Thyroid gland (tissue), 4 donors: ENCODE data around the gene SOX1.

ENCODE experiments used
- CTCF ChIP-seq, 6 experiments: fragments of 200-600 bp in 3 of 6; fragments of 450-650 bp in 3 of 6; sonication (generic) in 3 of 6; IDR thresholded peaks; one replicate each; pipeline ENCODE4 v1.5.1; 2016 to 2019; ENCODE audit warnings: antibody characterized with exemption in 6 of 6, mild to moderate bottlenecking in 2 of 6, inconsistent platforms in 1 of 6, moderate library complexity in 1 of 6
- POLR2A ChIP-seq, 2 donors: fragments of 450-650 bp; IDR thresholded peaks; one replicate each; pipeline ENCODE4 v1.6.1; 2017; ENCODE audit warnings: antibody characterized with exemption in 2 of 2, mild to moderate bottlenecking in 2 of 2, moderate library complexity in 1 of 2

- TF ChIP-seq CTCF (IDR thresholded peaks at IDR 0.05), result peak in 2 of 6 experiments; percentile 13 to 29
- TF ChIP-seq POLR2A (IDR thresholded peaks at IDR 0.05), result no peak
Observed at GRCh38 chr13:112062571-112063570, 4.1 kb upstream of the SOX1 start.
